Activated effector memory CD4-positive, alpha-beta T cell treated with Interleukin-2 at 50 U/mL for 16 hours (primary cell): ENCODE results near the gene COX4I1.
A peak's percentile ranks its signal among the peaks of the same experiment; 100 is the strongest.
"Not testable (repeated sequence)": the region's sequence is repeated elsewhere in the genome, so short reads cannot be mapped to it uniquely, and the experiment has no call there.

Experiments
- DNase-seq: peaks from one replicate; pipeline ENCODE4 v3.0.0-alpha.2; 2020

The COX4I1 gene

DNA sequence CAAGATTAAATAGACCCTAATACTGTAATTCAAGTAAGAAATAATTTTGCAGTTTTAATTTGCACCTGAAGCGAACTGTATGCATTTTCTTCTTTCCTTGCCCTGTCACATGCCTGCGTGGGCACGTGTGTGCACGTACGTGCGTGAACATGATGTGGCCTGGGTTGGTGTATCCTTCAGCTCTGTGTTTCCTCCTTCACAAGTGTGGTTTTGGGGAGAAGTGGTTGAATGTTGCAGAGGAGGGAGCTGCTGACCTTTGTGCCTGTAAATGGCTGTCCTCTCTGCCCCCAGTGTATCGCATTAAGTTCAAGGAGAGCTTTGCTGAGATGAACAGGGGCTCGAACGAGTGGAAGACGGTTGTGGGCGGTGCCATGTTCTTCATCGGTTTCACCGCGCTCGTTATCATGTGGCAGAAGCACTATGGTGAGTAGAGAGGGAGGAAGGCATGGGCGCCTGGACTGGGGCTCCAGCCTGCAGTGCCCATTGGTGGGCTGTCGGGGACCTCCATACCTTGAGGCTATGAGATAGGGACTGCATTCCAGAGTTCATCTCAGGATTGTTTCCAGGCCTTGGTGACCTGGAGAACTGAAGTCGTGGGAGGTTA is 6.0 kb downstream of the COX4I1 start:
- no peak for DNase-seq

DNA sequence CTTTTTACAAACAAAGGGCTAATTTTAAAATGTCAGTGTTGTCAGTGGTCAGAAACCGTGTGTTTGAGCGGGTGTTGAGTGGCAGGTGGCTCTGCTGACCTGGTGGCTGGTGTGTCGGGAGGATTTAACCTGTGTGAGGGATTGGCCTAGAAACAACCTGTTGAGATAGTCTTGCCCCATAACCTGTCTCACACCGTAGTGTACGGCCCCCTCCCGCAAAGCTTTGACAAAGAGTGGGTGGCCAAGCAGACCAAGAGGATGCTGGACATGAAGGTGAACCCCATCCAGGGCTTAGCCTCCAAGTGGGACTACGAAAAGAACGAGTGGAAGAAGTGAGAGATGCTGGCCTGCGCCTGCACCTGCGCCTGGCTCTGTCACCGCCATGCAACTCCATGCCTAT is 7.0 kb downstream of the COX4I1 start:
- no peak for DNase-seq

DNA sequence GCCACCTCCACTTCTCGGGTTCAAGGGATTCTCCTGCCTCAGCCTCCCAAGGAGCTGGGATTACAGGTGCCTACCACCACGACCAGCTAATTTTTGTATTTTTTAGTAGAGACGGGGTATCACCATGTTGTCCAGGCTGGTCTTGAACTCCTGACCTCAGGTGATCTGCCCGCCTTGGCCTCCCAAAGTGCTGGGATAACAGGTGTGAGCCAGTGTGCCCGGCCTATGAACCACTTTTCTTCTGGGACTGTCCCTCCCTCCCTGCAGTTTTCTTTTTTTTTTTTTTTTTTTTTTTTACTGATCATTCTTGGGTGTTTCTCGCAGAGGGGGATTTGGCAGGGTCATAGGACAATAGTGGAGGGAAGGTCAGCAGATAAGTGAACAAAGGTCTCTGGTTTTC is 7.8 kb downstream of the COX4I1 start:
- not testable (repeated sequence) for DNase-seq

DNA sequence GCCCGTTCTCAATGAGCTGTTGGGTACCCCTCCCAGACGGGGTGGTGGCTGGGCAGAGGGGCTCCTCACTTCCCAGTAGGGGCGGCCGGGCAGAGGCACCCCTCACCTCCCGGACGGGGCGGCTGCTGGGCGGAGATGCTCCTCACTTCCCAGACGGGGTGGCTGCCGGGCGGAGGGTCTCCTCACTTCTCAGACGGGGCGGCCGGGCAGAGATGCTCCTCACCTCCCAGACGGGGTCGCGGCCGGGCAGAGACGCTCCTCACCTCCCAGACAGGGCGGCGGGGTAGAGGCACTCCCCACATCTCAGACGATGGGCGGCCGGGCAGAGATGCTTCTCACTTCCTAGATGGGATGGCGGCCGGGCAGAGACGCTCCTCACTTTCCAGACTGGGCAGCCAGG is 8.6 kb downstream of the COX4I1 start:
- DNase-seq: not testable (repeated sequence)

DNA sequence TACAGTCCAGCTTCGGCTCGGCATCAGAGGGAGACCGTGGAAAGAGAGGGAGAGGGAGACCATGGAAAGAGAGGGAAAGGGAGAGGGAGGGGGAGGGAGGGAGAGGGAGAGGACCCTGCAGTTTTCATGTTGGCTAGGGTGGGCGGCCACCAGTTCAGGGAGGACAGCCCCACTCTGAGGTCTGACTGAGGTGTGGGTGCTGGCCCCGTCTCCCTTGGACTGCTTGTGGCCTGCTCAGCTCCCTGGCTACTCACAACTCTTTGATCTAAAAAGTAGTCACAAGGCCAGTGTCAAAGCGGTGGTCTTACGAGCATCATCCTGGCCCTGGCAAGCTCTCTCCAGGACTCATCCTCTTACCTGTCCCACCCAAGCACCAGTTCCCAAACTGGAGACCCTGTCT is 9.4 kb downstream of the COX4I1 start:
- DNase-seq: no peak

DNA sequence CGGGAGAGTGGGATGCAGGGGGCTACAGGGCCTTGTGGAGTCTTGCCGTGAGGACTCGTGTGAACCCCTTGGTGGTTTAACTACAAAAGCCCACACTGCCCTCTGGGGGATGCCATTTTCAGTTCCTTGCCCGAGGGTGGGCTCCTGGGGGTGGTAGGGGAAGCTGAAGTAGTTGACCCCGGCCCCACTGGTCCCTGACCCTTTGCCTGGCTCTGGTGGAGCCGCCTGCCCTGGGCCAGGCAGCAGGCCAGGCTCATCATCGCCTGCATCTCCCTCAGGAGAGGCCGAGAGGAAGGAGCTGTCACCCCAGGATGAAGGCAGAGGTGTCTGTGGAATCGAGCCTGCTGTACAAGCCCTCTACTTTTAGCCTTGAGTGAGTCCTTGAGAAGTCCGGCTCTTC is 10.2 kb downstream of the COX4I1 start:
- no peak for DNase-seq

DNA sequence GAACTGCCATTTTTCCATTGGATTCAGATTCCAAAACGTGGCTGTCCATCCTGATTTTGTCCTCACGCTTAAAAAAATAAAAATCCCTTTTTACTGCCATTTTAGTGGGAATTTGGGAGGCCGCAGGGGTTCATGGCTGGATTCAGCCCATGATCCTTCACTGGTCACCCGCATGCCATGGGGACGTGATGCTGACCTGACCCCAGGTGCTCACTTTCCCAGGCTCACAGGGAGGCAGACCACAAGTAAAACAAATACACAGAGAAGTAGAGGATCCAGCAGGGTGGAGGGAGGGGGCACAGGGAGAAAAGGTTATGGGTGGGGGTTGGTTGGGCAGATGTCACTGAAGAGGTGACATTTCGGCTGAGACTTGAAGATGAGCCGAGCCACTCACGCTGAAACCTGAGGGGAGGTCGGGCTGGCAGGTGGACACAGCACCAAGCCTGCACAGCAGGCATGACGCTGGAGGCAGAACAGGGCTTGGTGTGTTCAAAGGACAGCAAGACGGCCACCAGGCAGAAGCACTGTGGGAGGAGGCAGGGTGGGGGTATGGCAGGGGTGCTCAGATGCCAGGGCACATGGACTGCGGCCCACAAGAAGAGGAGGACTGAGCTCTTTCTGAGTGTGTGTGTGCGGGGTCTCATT is 10.7 kb downstream of the COX4I1 start:
- no peak for DNase-seq

DNA sequence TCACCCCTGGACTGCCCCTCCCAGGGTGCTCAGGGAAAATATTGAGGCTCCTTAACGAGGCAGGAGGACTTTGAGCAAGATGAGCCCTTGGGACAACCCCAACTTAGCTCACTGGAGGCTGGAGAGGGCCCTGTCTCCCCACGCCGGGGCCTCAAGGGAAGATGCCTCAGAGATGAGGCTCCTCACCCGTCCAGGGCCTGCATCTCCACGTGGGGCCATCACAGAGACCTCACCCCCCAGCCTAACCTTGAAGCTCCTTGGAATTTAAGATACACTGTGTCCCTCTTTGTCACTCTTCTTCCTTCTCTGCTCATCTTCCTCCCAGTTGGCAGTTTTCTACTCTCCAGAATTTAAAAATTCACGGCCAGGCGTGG is 11.2 kb downstream of the COX4I1 start:
- DNase-seq: no peak

DNA sequence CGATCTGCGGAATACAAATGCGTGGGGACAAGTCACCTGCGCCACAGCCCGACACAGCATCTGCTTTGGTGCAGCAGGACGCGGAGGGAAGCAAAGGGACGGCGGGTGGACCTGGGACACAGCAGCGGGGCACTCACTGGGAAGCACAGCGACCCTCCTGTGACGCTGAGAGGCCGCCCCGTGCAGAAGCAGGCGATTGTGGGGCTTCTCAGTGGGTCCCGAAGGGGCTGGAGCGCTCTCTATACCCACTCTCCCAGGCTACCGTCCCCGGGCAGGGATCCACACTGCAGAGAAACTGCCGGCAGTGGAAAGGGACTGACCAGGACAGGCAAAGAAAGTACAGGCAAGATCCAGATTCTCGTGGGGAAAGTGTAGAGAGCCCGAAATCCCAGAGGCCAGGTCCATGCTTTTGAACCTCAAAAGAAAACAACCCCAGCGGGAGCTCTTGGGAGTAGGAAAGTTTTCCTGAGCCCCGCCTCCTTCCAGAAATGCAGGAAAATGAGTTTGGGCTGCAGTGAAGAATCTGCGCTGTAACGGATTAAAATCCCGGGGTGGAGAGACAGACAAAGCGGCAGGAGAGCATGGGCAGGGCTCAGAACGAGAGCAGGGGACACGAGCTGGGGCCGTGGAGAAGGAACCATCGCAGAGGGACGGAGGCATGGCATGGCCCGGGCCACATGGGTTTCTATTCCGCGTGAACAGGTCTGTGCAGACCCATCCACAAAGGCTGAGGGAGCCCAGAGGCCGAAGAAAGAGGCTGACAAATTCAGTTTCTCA is 12.7 kb downstream of the COX4I1 start:
- no peak for DNase-seq

DNA sequence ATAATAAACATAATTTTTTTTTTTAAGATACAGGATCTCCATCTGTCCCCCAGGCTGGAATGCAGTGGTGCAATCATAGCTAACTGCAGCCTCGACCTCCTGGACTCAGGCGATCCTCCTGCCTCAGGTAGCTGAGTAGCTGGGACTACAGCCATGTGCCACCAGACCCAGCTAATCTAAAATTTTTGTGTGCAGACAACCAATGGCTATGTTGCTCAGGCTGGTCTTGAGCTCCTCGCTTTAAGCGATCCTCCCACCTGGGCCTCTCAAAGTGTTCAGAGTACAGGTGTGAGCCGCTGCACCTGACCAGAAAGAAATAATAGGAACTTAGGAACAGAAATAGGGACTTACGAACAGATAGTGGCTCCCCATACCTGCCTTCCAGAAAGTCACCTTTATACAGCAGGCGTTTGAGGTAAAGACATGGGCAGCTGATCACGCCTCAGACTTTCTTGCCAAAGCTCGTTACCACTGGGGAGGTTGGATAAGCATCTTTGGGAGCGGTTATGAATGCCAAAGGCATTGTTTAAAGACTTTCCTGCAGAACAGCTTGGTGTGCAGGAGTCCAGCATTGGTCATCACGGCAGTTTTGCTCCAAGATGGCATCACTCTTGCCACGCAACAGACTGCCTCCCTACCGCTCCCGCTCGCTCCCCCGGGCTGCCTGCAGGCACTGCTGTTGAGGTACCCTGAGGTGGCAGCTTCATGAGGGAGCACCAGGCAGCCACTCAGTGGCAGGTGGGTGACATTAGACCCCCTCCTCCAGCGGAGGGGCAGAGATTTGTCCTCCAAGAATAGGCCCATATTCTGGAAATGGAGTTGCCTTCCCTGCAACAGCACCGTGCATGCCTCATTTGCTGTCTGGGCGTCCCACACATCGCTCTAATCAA is 13.6 kb downstream of the COX4I1 start:
- DNase-seq: no peak

DNA sequence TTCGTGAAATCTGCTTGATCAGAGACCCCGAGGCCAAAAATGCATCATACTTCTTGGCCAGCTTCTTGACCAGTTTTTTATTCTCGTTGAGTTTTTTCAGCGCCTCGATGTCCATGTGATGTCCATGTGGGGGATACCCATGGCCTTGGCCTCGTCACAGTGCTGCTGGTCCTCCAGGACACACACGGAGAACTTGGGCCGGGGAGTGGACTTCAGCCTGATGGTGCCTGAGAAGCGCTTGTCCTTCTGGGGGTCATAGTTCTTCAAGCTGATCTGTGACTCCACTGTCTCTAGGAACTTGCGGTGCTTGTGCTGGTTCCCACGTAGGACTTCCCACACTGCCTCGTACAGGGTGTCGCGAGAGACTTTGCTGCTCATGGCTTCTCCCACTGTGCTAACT is 16.7 kb downstream of the COX4I1 start:
- DNase-seq: no peak

DNA sequence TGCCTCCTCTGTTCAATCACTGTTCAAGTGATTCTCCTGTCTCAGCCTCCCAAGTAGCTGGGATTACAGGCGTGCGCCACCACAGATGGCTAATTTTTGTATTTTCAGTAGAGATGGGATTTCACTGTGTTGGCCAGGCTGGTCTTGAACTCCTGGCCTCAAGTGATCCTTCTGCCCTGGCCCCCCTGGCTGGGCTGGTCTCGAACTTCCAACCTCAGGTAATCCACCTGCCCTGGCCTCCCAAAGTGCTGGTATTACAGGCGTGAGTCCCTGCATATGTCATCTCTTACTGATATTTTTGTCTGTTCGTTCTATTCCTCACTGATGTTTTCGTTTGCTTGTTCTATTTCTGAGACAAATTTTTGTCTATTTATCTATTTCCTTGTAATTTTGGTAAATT is 17.7 kb downstream of the COX4I1 start:
- DNase-seq: not testable (repeated sequence)

DNA sequence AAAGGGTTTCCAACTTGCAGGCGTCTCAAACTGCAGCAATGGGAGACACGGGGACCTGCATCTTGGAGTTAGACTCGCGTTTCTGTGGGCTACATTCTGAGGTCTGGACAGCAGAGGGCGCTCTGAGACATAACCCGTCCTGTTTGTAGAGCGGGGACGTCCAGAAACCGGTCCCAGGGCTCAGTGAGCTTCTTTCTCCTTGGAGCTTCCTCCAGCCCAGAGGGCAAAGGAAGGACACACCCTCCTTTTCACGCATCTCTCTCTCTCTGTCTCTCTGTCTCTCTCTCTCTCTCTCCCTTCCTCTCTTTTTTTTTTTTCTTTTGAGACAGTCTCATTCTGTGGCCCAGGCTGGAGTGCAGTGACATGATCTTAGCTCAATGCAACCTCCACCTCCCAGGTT is 19.8 kb downstream of the COX4I1 start:
- DNase-seq: peak; percentile 71

DNA sequence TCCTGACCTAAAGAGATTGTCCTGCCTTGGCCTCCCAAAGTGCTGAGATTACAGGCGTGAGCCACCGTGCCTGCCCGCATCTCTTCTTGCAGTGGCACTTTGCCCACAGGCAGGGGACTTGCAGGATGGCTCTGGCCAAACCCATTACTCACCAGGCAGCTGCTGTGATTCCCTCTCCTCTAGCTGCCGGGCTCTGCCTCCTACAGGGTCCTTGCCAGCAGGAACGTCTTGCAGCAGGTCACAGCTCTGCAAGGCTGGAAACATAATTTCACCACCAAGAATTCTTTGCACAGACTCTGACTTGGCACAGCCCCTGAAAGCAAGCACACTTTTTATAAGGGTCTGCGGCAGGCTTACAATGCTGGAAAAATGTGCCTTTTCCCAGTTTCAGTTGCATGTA is 20.3 kb downstream of the COX4I1 start:
- no peak for DNase-seq

DNA sequence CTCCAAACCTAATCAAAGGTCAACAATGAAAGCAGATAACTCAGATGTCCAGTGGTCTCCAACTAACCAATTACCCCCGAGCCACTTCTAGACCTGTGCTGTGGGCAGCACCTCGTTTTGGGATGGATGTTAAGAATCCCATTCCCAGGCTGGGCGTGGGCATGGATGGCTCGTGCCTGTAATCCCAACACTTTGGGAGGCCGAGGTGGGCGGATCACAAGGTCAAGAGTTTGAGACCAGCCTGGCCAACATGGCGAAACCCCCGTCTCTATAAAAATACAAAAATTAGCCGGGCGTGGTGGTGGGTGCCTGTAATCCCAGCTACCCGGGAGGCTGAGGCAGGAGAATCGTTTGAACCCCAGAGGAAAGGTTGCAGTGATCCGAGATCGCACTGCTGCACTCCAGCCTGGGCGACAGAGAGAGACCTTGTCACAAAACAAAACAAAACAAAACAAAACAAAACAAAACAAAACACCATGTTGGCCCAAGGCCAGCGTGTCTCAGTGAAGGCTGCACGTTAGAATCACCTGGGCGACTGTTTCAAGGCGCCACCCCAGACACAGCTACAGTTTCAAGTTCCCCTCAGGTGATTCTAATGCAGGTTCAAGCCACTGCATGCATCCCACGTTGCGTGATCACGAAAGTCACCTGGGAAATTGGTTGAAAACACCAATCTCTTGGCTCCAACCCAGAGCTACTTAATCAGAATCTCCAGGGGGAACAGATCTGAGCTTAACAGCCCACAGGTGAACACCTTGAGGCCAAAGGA is 21.3 kb downstream of the COX4I1 start:
- DNase-seq: no peak

DNA sequence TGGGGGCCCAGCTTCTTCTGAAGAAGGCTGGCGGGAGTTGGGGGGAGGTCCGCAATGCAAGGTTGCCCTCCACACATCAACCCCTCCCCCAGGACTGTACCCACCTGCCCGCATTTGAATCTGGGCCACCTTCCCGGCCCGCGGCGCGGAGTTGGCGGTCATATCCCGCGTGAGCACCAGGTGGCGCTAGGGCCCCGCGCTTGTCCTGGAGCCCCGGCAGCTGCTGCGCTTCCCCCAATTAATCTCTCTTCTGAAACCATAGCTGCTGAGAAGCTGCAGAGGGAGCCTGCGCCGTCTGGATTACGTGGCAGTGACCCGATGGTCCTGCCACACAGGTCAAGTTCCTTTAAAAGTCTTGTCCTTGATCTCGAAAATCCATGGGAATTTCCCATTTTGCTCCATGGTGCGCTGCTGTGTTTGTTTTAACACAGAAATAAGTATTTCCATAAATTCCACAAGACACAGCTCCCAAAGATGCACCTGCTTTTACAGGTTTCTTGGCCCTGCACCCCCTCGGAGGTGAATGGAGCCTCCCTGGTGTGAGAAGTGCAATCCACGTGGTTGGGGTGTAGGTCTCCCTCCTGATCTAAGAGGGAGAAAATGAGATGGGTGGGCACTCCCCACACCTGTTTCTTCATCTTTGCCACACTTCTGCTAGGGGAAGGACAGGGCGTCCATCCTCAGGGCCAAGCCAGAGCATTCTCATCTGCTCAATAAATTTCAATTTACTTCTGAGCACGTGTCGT is 22.1 kb downstream of the COX4I1 start:
- peak; percentile 56 for DNase-seq

DNA sequence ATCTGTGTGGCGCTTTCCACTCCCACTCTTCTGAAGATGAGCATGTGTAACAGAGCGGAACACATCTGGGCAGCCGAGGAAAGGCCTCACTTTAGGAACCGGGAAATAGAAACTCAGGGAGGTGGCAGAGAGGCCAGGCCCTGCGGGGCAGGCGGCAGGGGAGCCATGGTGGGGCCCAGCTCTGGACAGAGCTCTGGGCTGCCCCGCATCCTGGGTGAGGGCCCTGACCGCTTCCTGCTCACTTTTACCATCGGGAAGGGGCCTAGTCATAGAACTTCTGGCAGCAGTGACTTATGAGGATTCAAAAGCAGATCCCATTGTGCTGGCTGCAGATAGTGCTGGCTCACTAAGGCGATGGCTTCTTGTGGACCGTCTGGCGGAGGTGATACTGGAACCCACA is 22.6 kb downstream of the COX4I1 start:
- DNase-seq: no peak

DNA sequence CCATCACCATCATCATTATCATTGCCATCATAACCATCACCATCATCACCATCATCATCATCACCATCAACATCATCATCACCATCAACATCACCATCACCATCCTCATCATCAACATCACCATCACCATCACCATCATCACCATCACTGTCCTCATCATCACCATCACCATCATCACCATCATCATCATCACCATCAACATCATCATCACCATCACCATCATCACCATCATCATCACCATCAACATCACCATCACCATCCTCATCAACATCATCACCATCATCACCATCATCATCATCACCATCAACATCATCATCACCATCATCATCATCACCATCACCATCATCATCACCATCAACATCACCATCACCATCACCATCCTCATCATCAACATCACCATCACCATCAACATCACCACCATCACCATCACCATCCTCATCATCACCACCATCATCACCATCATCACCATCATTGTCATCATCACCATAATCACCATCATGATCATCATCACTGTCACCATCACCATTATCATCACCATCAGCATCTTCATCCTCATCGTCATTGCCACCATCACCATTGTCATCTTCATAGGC is 23.9 kb downstream of the COX4I1 start:
- DNase-seq: no peak

DNA sequence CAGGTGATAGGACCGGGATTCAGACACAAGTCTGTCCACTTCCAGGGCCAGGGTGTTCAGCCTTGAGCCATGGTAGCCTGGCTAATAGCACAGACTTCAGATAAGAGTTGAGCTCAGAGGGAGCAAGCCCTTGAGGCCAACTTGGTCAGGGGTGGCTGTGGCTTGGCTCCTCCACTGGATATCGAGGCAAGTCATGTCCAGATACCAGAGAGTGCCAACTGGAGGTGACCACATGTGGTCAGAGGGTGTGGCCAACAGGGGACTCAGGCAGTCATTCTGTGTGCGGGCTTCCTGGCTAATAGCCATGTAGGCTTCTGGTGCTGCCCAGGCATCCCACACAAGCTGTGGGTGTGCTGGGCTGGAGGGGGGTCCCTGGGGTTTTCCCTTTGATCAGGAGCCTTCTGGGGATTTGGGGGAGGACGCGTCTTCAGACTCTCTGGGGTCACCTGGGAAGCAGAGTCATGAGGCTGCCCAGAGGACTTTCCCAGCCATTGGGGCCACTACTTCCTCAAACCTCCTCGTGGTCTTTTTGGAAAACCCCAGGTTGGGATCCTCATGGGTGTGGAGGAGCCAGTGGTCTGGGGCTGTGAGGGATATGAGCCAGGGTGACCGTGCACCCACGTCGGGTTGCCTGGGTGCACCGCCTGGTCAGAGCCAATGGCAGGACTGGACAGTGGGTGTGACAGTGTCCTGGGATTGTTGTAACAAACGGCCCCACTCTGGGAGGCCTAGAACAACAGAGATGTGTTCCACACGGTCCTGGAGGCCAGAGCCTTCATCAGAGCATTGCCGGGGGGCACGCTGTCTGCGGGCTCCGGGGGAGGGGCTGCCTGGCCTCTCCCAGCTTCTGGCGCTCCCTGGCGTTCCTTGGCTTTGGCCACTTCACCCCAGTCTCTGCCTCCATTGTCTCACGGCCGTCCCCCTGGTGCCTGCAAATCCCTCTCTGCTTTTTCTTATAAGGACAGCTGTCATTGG is 25.0 kb downstream of the COX4I1 start:
- DNase-seq: no peak

DNA sequence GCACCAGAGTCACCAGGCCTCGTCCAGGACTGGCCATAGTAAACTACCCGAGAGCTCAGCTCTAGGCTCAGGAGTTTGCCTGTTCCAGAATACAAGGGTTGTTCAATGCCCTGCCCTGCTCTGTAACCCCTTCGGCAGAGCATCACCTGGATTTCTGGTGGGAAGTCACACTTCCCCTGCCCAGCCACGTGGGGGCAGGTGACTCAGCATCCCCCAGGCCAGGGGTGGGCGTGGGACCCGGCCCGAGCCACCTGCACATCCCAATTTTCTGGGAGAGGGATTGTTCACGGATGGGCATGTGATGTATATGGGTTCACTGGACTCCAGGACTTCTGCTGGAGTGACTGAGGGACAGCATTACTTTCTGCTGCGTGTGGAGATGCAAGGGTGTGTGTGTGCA is 25.8 kb downstream of the COX4I1 start:
- no peak for DNase-seq
